ENCODE data around the gene SETD1A.

The SETD1A gene

DNA sequence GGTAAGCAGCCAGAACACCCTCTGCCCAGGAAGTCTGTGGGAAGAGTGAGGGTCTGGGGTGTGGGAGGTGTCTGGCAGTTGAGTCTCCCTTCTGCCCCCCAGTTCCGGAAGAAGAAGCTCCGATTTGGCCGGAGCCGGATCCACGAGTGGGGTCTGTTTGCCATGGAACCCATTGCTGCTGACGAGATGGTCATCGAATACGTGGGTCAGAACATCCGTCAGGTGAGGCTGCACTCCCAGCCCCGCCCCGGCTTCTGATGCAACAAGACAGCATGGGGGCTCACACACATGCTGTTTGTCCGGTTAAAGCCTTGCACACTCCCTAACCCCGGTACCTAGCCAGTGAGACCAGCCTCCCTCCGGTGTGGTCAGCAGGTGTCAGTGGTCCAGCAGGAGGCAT is 23.4 kb downstream of the SETD1A start:
- DNase-seq (ENCODE audit: low spot score) (no peak), FAIRE-seq (no peak)

- DNase-seq (ENCODE audit: low spot score), result no peak
- no peak for FAIRE-seq
Observed at GRCh38 chr16:30982548-30983288, 25.2 kb downstream of the SETD1A start.

GRCh38 chr16:30983289-30983889 is 25.8 kb downstream of the SETD1A start:
- FAIRE-seq (no peak), DNase-seq (ENCODE audit: low spot score) (no peak)

DNA sequence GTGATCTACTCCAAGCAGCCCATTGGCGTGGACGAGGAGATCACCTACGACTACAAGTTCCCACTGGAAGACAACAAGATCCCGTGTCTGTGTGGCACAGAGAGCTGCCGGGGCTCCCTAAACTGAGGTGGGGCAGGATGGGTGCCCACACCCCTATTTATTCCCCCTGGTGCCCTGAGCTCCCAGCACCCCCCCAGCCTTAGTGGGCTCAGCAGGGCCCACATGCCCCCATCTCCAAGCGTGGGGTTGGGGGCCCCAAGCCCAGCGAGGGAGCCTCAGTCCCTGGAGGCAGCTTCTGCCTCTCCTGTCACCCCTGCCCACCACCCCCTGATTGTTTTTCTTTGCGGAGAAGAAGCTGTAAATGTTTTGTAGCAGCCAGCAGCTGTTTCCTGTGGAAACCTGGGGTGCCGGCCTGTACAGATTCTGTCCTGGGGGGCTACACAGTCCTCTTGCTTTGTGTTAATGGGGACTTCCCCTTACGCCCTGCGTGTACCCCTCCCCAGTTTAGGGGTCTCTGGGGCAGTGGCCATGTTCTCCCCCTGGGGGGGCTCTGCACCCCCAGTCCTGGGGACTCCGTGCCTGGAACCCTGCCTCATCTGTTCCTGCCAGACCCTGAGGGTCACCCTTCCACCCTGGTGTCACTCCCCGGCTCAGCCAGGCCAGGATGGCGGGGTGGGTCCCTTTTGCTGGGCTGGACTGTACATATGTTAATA is 26.5 kb downstream of the SETD1A start:
- FAIRE-seq, result no peak
- DNase-seq (ENCODE audit: low spot score), result no peak

DNA sequence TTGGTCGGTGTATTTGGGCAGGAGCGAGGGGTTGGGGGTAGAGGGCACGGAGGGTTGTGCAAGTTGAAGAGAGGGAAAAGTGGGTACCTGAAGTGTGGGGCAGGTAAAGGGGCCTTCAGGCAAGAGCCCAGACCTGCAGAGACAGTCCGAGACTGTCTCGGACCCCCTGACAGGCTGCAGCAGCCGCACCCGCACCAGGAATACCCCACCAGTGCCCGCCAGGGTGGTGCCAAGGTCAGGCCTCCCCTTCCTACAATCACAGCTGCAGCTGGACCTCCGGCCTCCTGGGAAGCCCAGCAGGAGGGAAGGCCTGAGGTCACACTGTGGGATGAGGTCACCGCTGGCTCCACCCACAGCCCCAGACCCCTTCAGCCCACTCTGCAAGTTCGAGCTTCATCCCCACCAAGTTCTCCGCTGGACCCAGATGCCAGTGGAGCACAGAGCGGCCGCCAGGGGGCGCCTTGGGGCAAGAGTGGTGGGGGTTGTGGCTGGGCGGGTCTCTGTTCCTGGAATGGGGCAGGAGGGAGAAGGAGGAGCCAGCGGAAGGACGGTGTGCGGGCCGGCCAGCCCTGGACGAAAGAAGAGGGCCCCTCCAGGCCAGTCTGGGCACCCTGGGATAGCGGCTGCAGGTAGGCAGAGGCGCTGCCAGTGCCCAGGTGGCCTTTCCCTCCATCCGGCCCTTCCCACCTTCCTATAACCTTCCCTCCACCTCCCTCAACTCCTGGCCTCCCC is 27.3 kb downstream of the SETD1A start, which contains the start of gene HSD3B7:
Gene HSD3B7, plus strand, starts transcription at position 539 of the 732 bp plus-strand sequence. CDS start 452 bp downstream, outside the sequence.
- FAIRE-seq (no peak), DNase-seq (ENCODE audit: low spot score) (peak; percentile 88)

GRCh38 chr16:30985401-30986128 is 28.0 kb downstream of the SETD1A start:
- DNase-seq (ENCODE audit: low spot score) (no peak), FAIRE-seq (no peak)

DNA sequence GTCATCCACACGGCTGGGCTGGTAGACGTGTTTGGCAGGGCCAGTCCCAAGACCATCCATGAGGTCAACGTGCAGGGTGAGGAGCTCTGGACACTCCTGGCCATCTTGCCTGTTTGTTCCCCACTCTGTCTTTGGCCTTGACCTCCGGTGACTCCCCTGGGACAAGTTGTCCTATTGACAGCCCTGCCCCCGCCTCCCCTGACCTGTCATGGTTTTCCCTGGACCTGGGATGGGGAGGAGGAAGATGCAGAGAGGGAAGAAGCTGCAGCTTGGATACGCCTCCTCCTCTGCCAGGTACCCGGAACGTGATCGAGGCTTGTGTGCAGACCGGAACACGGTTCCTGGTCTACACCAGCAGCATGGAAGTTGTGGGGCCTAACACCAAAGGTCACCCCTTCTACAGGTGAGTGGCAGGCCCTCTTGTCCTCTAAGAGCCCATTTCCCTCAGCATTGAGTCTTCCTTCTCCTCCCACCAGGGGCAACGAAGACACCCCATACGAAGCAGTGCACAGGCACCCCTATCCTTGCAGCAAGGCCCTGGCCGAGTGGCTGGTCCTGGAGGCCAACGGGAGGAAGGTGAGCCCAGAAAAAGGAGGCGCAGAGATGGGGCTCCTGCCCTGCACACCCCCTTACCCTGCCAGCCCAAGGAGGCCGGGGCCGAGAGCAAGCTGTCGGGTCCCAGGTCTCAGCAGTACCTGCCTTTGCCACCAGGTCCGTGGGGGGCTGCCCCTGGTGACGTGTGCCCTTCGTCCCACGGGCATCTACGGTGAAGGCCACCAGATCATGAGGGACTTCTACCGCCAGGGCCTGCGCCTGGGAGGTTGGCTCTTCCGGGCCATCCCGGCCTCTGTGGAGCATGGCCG is 28.8 kb downstream of the SETD1A start:
- DNase-seq (ENCODE audit: low spot score), result no peak
- FAIRE-seq, result no peak

DNA sequence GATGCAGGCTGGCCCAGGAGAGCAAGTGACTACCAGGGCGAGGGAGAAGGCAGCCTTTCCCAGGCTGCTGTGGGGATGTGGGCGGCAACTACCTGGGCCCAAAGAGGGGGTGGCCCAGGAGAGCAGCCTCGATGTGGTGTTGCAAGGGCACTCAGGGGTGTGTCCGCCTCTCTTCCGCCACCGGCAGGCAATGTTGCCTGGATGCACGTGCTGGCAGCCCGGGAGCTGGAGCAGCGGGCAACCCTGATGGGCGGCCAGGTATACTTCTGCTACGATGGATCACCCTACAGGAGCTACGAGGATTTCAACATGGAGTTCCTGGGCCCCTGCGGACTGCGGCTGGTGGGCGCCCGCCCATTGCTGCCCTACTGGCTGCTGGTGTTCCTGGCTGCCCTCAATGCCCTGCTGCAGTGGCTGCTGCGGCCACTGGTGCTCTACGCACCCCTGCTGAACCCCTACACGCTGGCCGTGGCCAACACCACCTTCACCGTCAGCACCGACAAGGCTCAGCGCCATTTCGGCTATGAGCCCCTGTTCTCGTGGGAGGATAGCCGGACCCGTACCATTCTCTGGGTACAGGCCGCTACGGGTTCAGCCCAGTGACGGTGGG is 30.1 kb downstream of the SETD1A start:
- FAIRE-seq (no peak), DNase-seq (ENCODE audit: low spot score) (no peak)

DNA sequence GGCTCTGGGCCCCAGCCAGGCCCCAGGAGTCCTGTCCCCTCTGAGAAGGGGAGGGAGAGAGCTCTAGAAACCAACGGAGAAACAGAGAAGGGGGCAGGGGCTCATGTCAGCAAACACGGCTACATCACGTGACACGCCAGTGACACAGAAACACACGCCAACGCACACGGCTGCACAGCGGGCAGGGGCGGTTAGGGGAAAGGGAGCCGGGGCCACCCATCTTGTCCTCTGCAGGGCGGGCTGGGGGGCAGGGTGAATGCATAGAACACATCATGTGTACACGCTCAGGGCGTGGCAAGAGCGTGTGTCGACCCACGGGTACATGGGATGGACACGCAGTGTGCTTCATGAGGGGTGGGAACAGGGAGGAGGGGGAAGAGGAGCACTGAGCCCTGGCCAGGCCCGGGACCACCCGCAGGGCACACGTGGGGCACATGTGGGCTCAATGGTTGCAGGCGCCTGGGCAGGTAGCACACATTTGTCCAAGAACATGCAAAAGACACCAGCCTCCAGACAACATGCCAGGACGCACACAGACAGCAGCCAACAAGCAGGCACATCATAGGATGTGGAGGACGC is 32.0 kb downstream of the SETD1A start:
- no peak for DNase-seq (ENCODE audit: low spot score)
- peak; percentile 35 for FAIRE-seq

GRCh38 chr16:30990105-30990504 is 32.6 kb downstream of the SETD1A start:
- FAIRE-seq, result no peak
- no peak for DNase-seq (ENCODE audit: low spot score)

GRCh38 chr16:30991052-30991451 is 33.5 kb downstream of the SETD1A start:
- FAIRE-seq (no peak), DNase-seq (ENCODE audit: low spot score) (no peak)

DNA sequence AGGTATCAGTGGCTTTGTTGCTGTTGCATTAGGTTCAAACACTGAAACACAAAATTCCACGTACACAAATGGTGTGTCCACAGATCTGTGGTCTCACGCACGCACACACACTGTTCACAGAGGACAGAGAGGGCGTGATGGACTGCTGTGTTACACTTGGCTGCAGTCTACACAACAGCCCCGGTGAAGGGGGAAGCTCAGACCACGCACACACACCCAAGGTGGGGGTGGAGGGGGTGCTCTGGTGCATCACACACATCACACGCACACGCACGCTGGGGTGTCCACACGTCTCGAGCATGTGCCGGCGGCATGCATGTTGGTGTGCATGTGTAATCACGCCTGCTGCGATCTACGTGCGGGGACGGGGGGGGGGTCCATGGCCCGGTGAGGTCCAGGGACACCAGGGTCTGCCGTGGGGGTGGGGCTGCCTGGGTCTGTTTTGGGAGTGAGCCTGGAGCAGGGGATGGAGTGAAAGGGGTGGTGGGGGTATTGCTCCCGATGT is 34.8 kb downstream of the SETD1A start:
- DNase-seq (ENCODE audit: low spot score) (no peak), FAIRE-seq (no peak)

- DNase-seq (ENCODE audit: low spot score) (no peak), FAIRE-seq (no peak)
Observed at GRCh38 chr16:30992931-30993816, 35.6 kb downstream of the SETD1A start.

DNA sequence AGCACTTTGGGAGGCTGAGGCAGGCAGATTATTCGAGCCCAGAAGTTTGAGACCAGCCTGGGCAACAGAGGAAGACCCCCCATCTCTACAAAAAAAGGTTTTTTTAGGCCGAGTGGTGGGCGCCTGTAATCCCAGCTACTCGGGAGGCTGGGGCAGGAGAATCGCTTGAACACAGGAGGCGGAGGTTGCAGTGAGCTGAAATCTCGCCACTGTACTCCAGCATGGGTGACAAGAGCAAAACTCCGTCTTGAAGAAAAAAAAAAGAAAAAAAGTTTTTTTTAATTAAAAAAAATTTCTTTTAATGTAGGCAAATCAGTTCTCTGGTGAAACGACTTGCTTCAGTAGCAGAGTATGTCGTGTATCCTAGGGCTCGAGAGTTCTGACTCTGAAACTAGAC is 38.4 kb downstream of the SETD1A start:
- FAIRE-seq, result no peak
- no peak for DNase-seq (ENCODE audit: low spot score)

DNA sequence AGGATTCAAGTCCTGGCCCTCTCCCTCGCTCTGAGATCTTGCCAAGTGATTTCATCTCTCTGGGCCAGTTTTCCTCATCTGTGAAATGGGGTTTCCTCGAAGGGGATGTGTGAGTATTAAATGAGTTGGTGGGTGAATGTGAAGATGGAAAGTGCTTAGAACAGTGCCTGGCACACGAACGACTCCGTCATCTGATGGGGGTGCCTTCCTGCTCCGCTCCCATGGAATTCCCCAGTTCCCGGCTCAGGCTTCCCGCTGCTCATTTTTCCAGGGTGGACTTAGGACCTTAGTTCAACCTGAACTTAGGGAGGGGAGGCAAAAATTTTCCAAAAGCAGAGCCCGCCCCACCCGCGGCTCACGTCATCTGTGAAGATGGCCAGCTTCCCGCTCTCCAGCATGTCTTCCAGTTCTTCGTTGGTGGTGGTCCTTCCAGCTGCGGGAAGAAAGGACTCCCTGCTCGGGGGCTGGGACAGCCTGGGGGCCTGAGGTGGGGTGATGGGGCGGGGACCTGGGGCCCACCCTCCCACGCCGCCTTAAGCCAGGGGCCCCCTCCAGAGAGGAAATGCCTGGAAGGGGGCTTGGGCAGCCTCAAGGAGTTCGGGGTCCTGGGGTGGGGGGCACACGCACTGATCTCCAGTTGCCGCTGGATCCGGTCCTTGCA is 38.9 kb downstream of the SETD1A start:
- FAIRE-seq (no peak), DNase-seq (ENCODE audit: low spot score) (no peak)

DNA sequence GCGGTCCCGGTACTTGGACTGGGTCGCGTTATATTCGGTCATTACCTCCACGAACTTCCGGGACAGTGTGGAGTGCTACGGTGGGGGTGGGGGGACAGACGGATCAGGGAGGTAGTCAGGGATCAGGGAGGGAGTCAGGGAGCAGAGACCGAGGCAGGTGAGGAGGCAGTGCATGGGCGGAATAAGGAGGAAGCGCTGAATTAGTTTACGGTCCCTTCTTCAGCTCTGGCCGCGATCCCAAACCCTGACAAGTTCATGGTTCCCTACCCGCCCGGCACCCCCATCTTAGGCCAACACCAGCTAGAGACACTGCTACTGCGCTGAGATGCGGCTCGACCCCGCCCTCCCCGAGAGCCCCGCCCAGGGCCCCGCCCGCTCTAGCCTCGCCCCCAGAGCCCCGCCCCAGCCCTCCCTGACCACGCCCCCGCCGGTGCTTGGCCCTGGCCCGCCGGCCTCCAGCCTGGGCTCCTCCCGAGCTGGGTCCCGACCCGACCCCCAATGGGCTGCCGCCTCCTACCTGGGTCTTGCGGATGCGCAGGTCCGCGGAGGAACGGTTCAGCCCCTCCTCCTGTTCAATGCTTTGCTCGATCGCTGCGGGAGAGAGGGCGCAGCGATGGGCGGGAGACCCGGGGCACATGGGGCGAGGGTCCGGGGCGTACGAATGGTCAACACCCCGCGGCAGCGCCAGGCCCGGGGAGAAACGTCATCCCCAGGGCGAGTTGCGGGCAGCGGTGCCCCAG is 39.6 kb downstream of the SETD1A start:
- DNase-seq (ENCODE audit: low spot score) (no peak), FAIRE-seq (no peak)

Measured in urothelium cell line (cell line).